ENCODE measurements around the gene HMCES. TPM values are rescaled to one million over a fixed set of nuclear protein-coding genes. Genes with fewer than 3 reads are reported as not detected.
"Not testable (repeated sequence)": the region's sequence is repeated elsewhere in the genome, so short reads cannot be mapped to it uniquely, and the experiment has no call there.

HMCES gene
- total RNA-seq, 2 experiments from 2014 or later: 58.4 to 61.5 TPM

DNA sequence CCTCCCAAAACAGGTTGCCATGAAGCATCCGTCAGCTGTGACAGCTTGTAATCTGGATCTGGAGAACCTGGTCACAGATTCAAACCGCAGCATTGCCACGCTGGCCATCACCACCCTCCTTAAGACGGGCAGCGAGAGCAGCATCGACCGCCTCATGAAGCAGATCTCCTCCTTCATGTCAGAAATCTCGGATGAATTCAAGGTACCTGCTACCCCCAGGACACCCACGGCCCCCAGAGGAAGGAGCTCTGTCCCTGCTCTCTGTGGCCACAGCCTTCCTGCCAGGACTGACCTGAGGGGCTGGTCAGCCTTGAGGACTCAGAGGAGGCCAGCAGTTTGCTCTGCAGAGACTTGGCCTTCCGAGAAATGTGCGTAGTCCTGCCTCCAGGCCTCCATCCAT lies 18.1 kb upstream of the HMCES start:
- intact Hi-C loops (cut with micrococcal nuclease): no loop called here
- no peaks in the 10 kb centered on the region for H3K27me3 Mint-ChIP-seq
- ChIA-PET CTCF (interaction anchor here (1.2 to 2.1 kb wide), 2 partner anchors 15 to 56 kb away, joined by 3 to 6 read pairs; a partner anchor contains a TSS), POLR2A (interaction anchor here (1.1 kb wide), 1 partner anchor 18 kb away, joined by 5 read pairs; the partner anchor contains the start of gene HMCES)
- H3K4me1 Mint-ChIP-seq (ENCODE audit: low read depth): no peaks in the 10 kb centered on the region
- no peak for DNase-seq
- H3K36me3 Mint-ChIP-seq: peaks cover 56% of the 10 kb centered on the region
- H3K27ac Mint-ChIP-seq: no peak overlapping the region
- H3K4me3 Mint-ChIP-seq: no peak overlapping the region
- no peaks in the 10 kb centered on the region for H3K9me3 Mint-ChIP-seq

DNA sequence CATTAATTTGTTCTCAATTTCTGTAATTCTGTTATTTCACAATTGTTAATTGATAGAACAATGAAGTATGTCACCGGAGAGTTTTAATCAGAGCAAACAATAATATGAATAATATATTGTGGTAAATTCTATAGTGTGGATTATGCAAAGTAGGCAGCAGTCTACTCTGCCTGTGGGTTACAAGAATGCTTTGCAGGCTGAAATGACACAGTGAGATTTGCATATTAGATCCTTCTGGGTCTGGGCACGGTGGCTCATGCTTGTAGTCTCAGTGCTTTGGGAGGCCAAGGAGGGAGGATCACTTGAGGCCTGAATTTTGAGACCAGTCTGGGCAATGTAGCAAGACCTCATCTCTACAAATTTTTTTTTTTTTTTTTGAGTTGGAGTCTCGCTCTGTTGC lies 16.8 kb upstream of the HMCES start:
- ChIA-PET POLR2A (no interaction called here), CTCF (interaction anchor here (1.0 kb wide), 1 partner anchor 13 kb away, joined by 3 read pairs; the partner anchor contains the start of gene COPG1)
- peaks cover 55% of the 10 kb centered on the region for H3K36me3 Mint-ChIP-seq
- H3K4me1 Mint-ChIP-seq (ENCODE audit: low read depth): no peaks in the 10 kb centered on the region
- intact Hi-C loops (cut with micrococcal nuclease): no loop called here
- H3K9me3 Mint-ChIP-seq: no peaks in the 10 kb centered on the region
- no peak overlapping the region for H3K27ac Mint-ChIP-seq
- DNase-seq: no peak
- H3K27me3 Mint-ChIP-seq: no peaks in the 10 kb centered on the region
- no peak overlapping the region for H3K4me3 Mint-ChIP-seq

- no peak overlapping the region for H3K27ac Mint-ChIP-seq
- intact Hi-C loops (cut with micrococcal nuclease): no loop called here
- DNase-seq: no peak
- peaks cover 52% of the 10 kb centered on the region for H3K36me3 Mint-ChIP-seq
- no peak overlapping the region for H3K4me3 Mint-ChIP-seq
- ChIA-PET CTCF (interaction anchor here (1.7 kb wide), 1 partner anchor 18 kb away, joined by 3 read pairs; no protein-coding TSS in a partner anchor), POLR2A (no interaction called here)
- no peaks in the 10 kb centered on the region for H3K4me1 Mint-ChIP-seq (ENCODE audit: low read depth)
- H3K27me3 Mint-ChIP-seq: no peaks in the 10 kb centered on the region
- no peaks in the 10 kb centered on the region for H3K9me3 Mint-ChIP-seq
Observed at GRCh38 chr3:129263161-129263910, 15.3 kb upstream of the HMCES start.

- H3K27me3 Mint-ChIP-seq; H3K27ac Mint-ChIP-seq; H3K4me1 Mint-ChIP-seq (ENCODE audit: low read depth); intact Hi-C loops (cut with micrococcal nuclease); H3K4me3 Mint-ChIP-seq; POLR2A ChIA-PET; H3K9me3 Mint-ChIP-seq; DNase-seq: not testable (repeated sequence)
- H3K36me3 Mint-ChIP-seq: peaks cover 54% of the 10 kb centered on the region
- CTCF ChIA-PET: interaction anchor here (1.5 kb wide), 1 partner anchor 295 kb away, joined by 4 read pairs; no protein-coding TSS in a partner anchor
Observed at GRCh38 chr3:129264994-129265393, 13.7 kb upstream of the HMCES start.

DNA sequence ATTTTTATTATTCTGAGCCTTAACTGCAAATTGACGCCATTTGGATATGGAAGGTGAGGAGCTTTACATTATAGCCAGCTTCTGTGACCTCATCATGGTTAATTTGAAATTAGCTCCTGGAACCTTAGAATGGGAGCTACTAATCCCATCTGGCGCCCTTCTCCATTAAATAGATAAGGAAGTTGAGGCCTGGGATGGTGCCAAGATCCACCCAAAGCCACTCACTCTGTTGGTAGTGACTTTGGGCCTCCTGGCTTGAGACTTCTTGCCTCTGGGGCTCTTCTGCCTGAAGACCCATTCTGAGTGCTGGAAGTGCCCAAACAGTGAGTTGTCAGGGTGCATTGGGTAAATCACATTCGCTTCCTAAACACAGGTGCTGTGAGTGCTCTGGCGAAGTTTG lies 12.0 kb upstream of the HMCES start:
- no peaks in the 10 kb centered on the region for H3K27me3 Mint-ChIP-seq
- H3K36me3 Mint-ChIP-seq: peaks cover 57% of the 10 kb centered on the region
- ChIA-PET CTCF (interaction anchor here (1.5 to 1.6 kb wide), 2 partner anchors 50 to 297 kb away, joined by 4 to 5 read pairs; a partner anchor contains a TSS), POLR2A (interaction anchor here (1.0 to 1.2 kb wide), 2 partner anchors 49 to 50 kb away, joined by 3 to 4 read pairs; a partner anchor contains a TSS)
- no peaks in the 10 kb centered on the region for H3K4me1 Mint-ChIP-seq (ENCODE audit: low read depth)
- no peak overlapping the region for H3K27ac Mint-ChIP-seq
- intact Hi-C loops (cut with micrococcal nuclease): no loop called here
- no peaks in the 10 kb centered on the region for H3K9me3 Mint-ChIP-seq
- no peak overlapping the region for H3K4me3 Mint-ChIP-seq
- DNase-seq: no peak

DNA sequence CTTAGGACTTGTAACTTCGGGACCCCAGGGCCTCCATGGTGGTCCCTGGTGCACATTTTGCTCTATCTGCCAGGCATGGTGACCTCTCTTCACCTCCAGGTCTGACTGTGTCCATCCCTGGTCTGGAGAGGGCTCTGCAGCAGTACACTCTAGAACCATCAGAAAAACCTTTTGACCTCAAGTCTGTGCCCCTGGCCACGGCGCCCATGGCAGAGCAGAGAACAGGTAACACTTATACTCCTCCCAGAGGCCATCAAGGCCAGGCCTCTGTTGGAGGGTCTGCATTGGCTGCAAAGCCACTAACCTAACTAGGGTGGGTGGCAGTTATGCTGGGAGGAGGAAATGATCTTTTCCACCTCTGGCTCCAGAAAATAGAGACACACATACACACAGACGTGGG lies 10.3 kb upstream of the HMCES start:
- no peak overlapping the region for H3K27ac Mint-ChIP-seq
- no peak for DNase-seq
- POLR2A ChIA-PET: no interaction called here
- H3K9me3 Mint-ChIP-seq: no peaks in the 10 kb centered on the region
- CTCF ChIA-PET: no interaction called here
- no peak overlapping the region for H3K4me3 Mint-ChIP-seq
- H3K36me3 Mint-ChIP-seq: peaks cover 54% of the 10 kb centered on the region
- intact Hi-C loops (cut with micrococcal nuclease): no loop called here
- no peaks in the 10 kb centered on the region for H3K27me3 Mint-ChIP-seq
- no peaks in the 10 kb centered on the region for H3K4me1 Mint-ChIP-seq (ENCODE audit: low read depth)

GRCh38 chr3:129271674-129272073 lies 7.0 kb upstream of the HMCES start:
- no peaks in the 10 kb centered on the region for H3K27me3 Mint-ChIP-seq
- peaks cover 5% of the 10 kb centered on the region for H3K4me1 Mint-ChIP-seq (ENCODE audit: low read depth)
- DNase-seq: no peak
- peaks cover 53% of the 10 kb centered on the region for H3K36me3 Mint-ChIP-seq
- intact Hi-C loops (cut with micrococcal nuclease): no loop called here
- no peaks in the 10 kb centered on the region for H3K9me3 Mint-ChIP-seq
- CTCF ChIA-PET: interaction anchor here (1.4 kb wide), 1 partner anchor 12 kb away, joined by 3 read pairs; no protein-coding TSS in a partner anchor
- no peak overlapping the region for H3K4me3 Mint-ChIP-seq
- POLR2A ChIA-PET: interaction anchor here (0.6 kb wide), 1 partner anchor 155 kb away, joined by 3 read pairs; no protein-coding TSS in a partner anchor
- H3K27ac Mint-ChIP-seq: peak overlapping the region; percentile 45

GRCh38 chr3:129276385-129276784 lies 2.3 kb upstream of the HMCES start:
- intact Hi-C loops (cut with micrococcal nuclease): no loop called here
- H3K4me3 Mint-ChIP-seq: no peak overlapping the region
- H3K27me3 Mint-ChIP-seq: no peaks in the 10 kb centered on the region
- DNase-seq: peak; percentile 58
- H3K36me3 Mint-ChIP-seq: peaks cover 46% of the 10 kb centered on the region
- H3K9me3 Mint-ChIP-seq: no peaks in the 10 kb centered on the region
- peaks cover 32% of the 10 kb centered on the region for H3K4me1 Mint-ChIP-seq (ENCODE audit: low read depth)
- H3K27ac Mint-ChIP-seq: peak overlapping the region; percentile 45
- POLR2A ChIA-PET: no interaction called here
- CTCF ChIA-PET: interaction anchor here (1.2 kb wide), 1 partner anchor 40 kb away, joined by 3 read pairs; a partner anchor contains a TSS

DNA sequence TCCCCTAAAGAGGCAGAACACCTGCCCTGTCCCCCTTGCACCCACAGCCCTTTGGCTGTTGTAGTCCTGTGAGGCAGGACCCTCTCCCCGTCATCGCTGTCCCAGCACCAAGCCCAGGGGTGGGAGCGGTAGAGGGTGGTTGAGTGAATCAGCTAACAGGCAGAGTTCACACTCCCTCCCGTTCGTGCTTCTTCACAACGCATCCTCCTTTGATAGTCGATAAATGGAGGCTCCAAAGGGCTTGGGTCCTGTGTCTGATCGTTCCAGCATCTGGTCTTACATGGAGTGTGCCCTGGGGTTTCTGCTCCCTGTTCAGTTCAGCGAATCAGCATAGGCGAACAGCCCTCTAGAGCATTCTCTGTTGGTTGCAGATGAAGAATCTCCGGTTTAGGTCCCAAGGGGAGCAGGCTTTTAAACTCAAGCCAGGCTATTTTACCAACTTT lies 820 bp upstream of the HMCES start:
- Mint-ChIP-seq H3K27me3 (no peaks in the 10 kb centered on the region), H3K36me3 (peaks cover 44% of the 10 kb centered on the region), H3K4me3 (peak overlapping the region; percentile 82), H3K9me3 (no peaks in the 10 kb centered on the region), H3K27ac (peak overlapping the region; percentile 89), H3K4me1 (ENCODE audit: low read depth) (peaks cover 46% of the 10 kb centered on the region)
- ChIA-PET CTCF (interaction anchor here (0.6 to 2.5 kb wide), 4 partner anchors 38 to 308 kb away, joined by 3 to 9 read pairs (median 4); a partner anchor contains a TSS), POLR2A (interaction anchor here (1.7 to 3.1 kb wide), 2 partner anchors 17 to 38 kb away, joined by 5 to 22 read pairs; a partner anchor contains a TSS)
- no peak for DNase-seq
- intact Hi-C loops (cut with micrococcal nuclease): loop anchor here (1.0 to 2.0 kb wide), 3 partner anchors 38 to 162 kb away; partner anchors contain the start of genes IFT122 and RAB43

GRCh38 chr3:129278966-129279906 lies 566 bp downstream of the HMCES start:
- Mint-ChIP-seq H3K4me3 (peak overlapping the region; percentile 89), H3K36me3 (peaks cover 41% of the 10 kb centered on the region), H3K4me1 (ENCODE audit: low read depth) (peaks cover 55% of the 10 kb centered on the region), H3K27ac (peak overlapping the region; percentile 90), H3K9me3 (no peaks in the 10 kb centered on the region), H3K27me3 (no peaks in the 10 kb centered on the region)
- DNase-seq: peak; percentile 77
- intact Hi-C loops (cut with micrococcal nuclease): loop anchor here (1.0 to 2.0 kb wide), 3 partner anchors 37 to 161 kb away; partner anchors contain the start of genes IFT122 and RAB43
- CTCF ChIA-PET: interaction anchor here (1.6 to 2.5 kb wide), 3 partner anchors 37 to 309 kb away, joined by 6 to 15 read pairs (median 9); a partner anchor contains a TSS
- POLR2A ChIA-PET: interaction anchor here (0.5 to 3.1 kb wide), 8 partner anchors 18 to 706 kb away, joined by 3 to 22 read pairs (median 6); partner anchors contain the start of gene COPG1

DNA sequence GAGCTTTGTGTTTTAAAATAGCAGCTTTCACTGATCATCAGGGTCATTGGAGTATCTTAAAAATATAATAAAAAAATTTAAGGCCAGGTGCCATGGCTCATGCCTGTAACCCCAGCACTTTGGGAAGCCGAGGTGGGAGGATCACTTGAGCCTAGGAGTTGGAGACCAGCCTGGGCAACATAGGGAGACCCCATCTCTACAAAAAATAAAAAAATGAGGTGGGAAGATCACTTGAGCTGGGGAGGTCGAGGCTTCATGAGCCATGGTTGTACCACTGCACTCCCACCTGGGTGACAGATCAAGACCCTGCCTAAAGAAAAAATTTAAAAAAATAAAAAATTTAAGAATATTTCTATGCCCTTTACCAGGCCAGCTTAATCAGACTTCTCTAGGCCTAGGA lies 1.5 kb downstream of the HMCES start:
- peaks cover 40% of the 10 kb centered on the region for H3K36me3 Mint-ChIP-seq
- H3K27me3 Mint-ChIP-seq: no peaks in the 10 kb centered on the region
- ChIA-PET CTCF (interaction anchor here (1.6 kb wide), 1 partner anchor 36 kb away, joined by 15 read pairs; a partner anchor contains a TSS), POLR2A (interaction anchor here (0.9 to 3.1 kb wide), 5 partner anchors 22 to 102 kb away, joined by 3 to 22 read pairs (median 6); partner anchors contain the start of gene COPG1)
- intact Hi-C loops (cut with micrococcal nuclease): no loop called here
- no peak for DNase-seq
- no peaks in the 10 kb centered on the region for H3K9me3 Mint-ChIP-seq
- H3K4me3 Mint-ChIP-seq: peak overlapping the region; percentile 89
- peaks cover 55% of the 10 kb centered on the region for H3K4me1 Mint-ChIP-seq (ENCODE audit: low read depth)
- H3K27ac Mint-ChIP-seq: no peak overlapping the region
